A549 (cell line): ENCODE data around the gene AUTS2. TPM values are rescaled to one million over a fixed set of nuclear protein-coding genes. Genes with fewer than 3 reads are reported as not detected.

Experiments used
- ATAC-seq, 2 experiments: fragments of 200-7000 bp in 1 of 2; fragments of >200 bp in 1 of 2; cut with Nextera tagmentation in 1 of 2; cut with Tn5 transposase in 1 of 2; 3 replicates each; pipeline versions ENCODE4 v1.8.0 to v1.9.1; 2018 to 2020; ENCODE audit warnings: mild to moderate bottlenecking in 1 of 2, moderate library complexity in 1 of 2
- CTCF ChIA-PET: fragments of 300-600 bp; sonication (Branson Sonifier 250); formaldehyde crosslinking; extraction: SDS; loops from one replicate; lab custom pipeline; 2021; ENCODE audit warnings: antibody characterized with exemption, inconsistent platforms; lab: Yijun Ruan, JAX
- POLR2A ChIA-PET: fragments of 350-600 bp; formaldehyde crosslinking; extraction: SDS; loops from one replicate; lab custom pipeline; 2021; ENCODE audit warnings: antibody characterized with exemption, inconsistent platforms; lab: Yijun Ruan, JAX
- DNase-seq, 2 experiments: peaks; one replicate each; pipeline versions ENCODE4 v3.0.0 to v3.0.0-alpha.2; 2011 to 2016; ENCODE audit warnings: low read depth in 1 of 2, low spot score in 1 of 2
- FAIRE-seq: peaks from 2 replicates; lab custom pipeline; 2011; peaks lifted over from hg19 to GRCh38; lab: Jason Lieb, UNC
- H3K27ac ChIP-seq, 2 experiments: fragments of >200 bp; sonication (Bioruptor Twin); formaldehyde crosslinking; 3 replicates each; pipeline ENCODE4 v1.5.1; 2016 to 2017
- H3K4me1 ChIP-seq: fragments of >200 bp; sonication (Bioruptor Twin); formaldehyde crosslinking; 3 replicates; pipeline ENCODE4 v1.6.1; 2016
- H3K4me2 ChIP-seq: fragments of >200 bp; sonication (Bioruptor Twin); formaldehyde crosslinking; 3 replicates; pipeline ENCODE4 v1.6.1; 2016
- H3K4me3 ChIP-seq: fragments of >200 bp; sonication (Bioruptor Twin); formaldehyde crosslinking; 3 replicates; pipeline ENCODE4 v1.5.1; 2016
- H3K9me3 ChIP-seq: fragments of >200 bp; sonication (Bioruptor Twin); formaldehyde crosslinking; 3 replicates; pipeline ENCODE4 v1.6.1; 2016
- BHLHE40 ChIP-seq: IDR thresholded peaks from 2 replicates; pipeline ENCODE4 v1.6.1; 2012; ENCODE audit warnings: low read depth, low read length, inconsistent platforms
- CBX2 ChIP-seq: fragments of 200-600 bp; sonication (generic); IDR thresholded peaks from 2 replicates; pipeline ENCODE4 v1.6.1; 2016; ENCODE audit warnings: low read depth, mild to moderate bottlenecking, borderline replicate concordance
- CHD4 ChIP-seq: fragments of 200-600 bp; sonication (generic); IDR thresholded peaks from 2 replicates; pipeline ENCODE4 v1.6.1; 2016; ENCODE audit warnings: antibody characterized with exemption, mild to moderate bottlenecking, borderline replicate concordance
- E2F6 ChIP-seq: IDR thresholded peaks from 2 replicates; pipeline ENCODE4 v1.6.1; 2012; ENCODE audit warnings: low read depth, borderline replicate concordance
- EHMT2 ChIP-seq: fragments of 200-600 bp; sonication (generic); IDR thresholded peaks from 2 replicates; pipeline ENCODE4 v1.6.1; 2016; ENCODE audit warnings: antibody characterized with exemption, low read depth, mild to moderate bottlenecking, moderate library complexity
- FOSB ChIP-seq: fragments of 250-450 bp; sonication (Bioruptor Pico); IDR thresholded peaks from 2 replicates; pipeline ENCODE4 v1.5.0; 2020; ENCODE audit warnings: mild to moderate bottlenecking, moderate library complexity
- FOSL2 ChIP-seq, 2 experiments: fragments of 450-650 bp in 1 of 2; fragments of >200 bp in 1 of 2; sonication (Bioruptor Twin) in 1 of 2; formaldehyde crosslinking; IDR thresholded peaks; 2 replicates each; pipeline versions ENCODE4 v1.5.0 to v1.6.1; 2016 to 2020; ENCODE audit warnings: mild to moderate bottlenecking in 1 of 2, moderate library complexity in 1 of 2
- HES2 ChIP-seq: fragments of >200 bp; sonication (Bioruptor Twin); formaldehyde crosslinking; IDR thresholded peaks from 2 replicates; pipeline ENCODE4 v1.6.1; 2016
- HEYL ChIP-seq: fragments of 250-450 bp; sonication (Bioruptor Pico); IDR thresholded peaks from 2 replicates; pipeline ENCODE4 v1.8.0; 2021; ENCODE audit warnings: mild to moderate bottlenecking, moderate library complexity
- HMGXB4 ChIP-seq: fragments of 250-450 bp; sonication (Bioruptor Pico); IDR thresholded peaks from 2 replicates; pipeline ENCODE4 v1.5.0; 2021; ENCODE audit warnings: mild to moderate bottlenecking, moderate library complexity, borderline replicate concordance
- HOXA7 ChIP-seq: fragments of 250-450 bp; sonication (Bioruptor Pico); IDR thresholded peaks from 2 replicates; pipeline ENCODE4 v1.5.0; 2020; ENCODE audit warnings: mild to moderate bottlenecking, moderate library complexity
- HOXB5 ChIP-seq: fragments of 250-450 bp; sonication (Bioruptor Pico); IDR thresholded peaks from 2 replicates; pipeline ENCODE4 v1.5.0; 2020; ENCODE audit warnings: mild to moderate bottlenecking, moderate library complexity
- JUNB ChIP-seq: fragments of >200 bp; sonication (Bioruptor Twin); formaldehyde crosslinking; IDR thresholded peaks from 2 replicates; pipeline ENCODE4 v1.6.1; 2016
- KDM5A ChIP-seq: fragments of 200-600 bp; sonication (generic); IDR thresholded peaks from 2 replicates; pipeline ENCODE4 v1.6.1; 2016; ENCODE audit warnings: antibody characterized with exemption, mild to moderate bottlenecking
- NFE2L2 ChIP-seq: fragments of 150-350 bp; conservative IDR thresholded peaks from 2 replicates; pipeline ENCODE4 v1.6.1; 2014; ENCODE audit warnings: low read length
- NR3C1 ChIP-seq: fragments of >200 bp; sonication (Bioruptor Twin); formaldehyde crosslinking; IDR thresholded peaks from 3 replicates; pipeline ENCODE4 v1.6.1; 2017
- PBX3 ChIP-seq: IDR thresholded peaks from 2 replicates; pipeline ENCODE4 v1.6.1; 2012
- PHF8 ChIP-seq: fragments of 200-600 bp; sonication (generic); IDR thresholded peaks from 2 replicates; pipeline ENCODE4 v1.6.1; 2016; ENCODE audit warnings: low read depth, mild to moderate bottlenecking, antibody characterized with exemption, moderate library complexity, borderline replicate concordance
- POLR2AphosphoS2 ChIP-seq: conservative IDR thresholded peaks from 2 replicates; pipeline ENCODE4 v1.6.1; 2012; ENCODE audit warnings: low read length, improper control_type of control experiment, inconsistent platforms
- RARB ChIP-seq: fragments of 250-450 bp; sonication (Bioruptor Pico); IDR thresholded peaks from 2 replicates; pipeline ENCODE4 v1.8.0; 2021; ENCODE audit warnings: mild to moderate bottlenecking, moderate library complexity
- RCOR1 ChIP-seq: fragments of 150-350 bp; IDR thresholded peaks from 2 replicates; pipeline ENCODE4 v1.6.1; 2014; ENCODE audit warnings: antibody characterized with exemption, low read length, low read depth
- RFX5 ChIP-seq: fragments of 450-650 bp; IDR thresholded peaks from 2 replicates; pipeline ENCODE4 v1.7.1; 2014; ENCODE audit warnings: antibody characterized with exemption, mild to moderate bottlenecking, moderate library complexity
- TP53 ChIP-seq: fragments of 250-450 bp; sonication (Bioruptor Pico); IDR thresholded peaks from 2 replicates; pipeline ENCODE4 v1.5.0; 2021; ENCODE audit warnings: mild to moderate bottlenecking, moderate library complexity
- ZFP36 ChIP-seq: fragments of 450-650 bp; IDR thresholded peaks from 2 replicates; pipeline ENCODE4 v1.6.1; 2014; ENCODE audit warnings: borderline replicate concordance; ENCODE audit not compliant: partially characterized antibody
- ZSCAN20 ChIP-seq: fragments of 250-450 bp; sonication (Bioruptor Pico); IDR thresholded peaks from 2 replicates; pipeline ENCODE4 v1.8.0; 2022; ENCODE audit warnings: mild to moderate bottlenecking, moderate library complexity
- WGBS: methylation state at CpG from one replicate; pipeline ENCODE4 v1.1.6; 2017; ENCODE audit errors: missing lambda C conversion rate; 5-methylcytosine and 5-hydroxymethylcytosine counted together
- polyA plus RNA-seq, 4 experiments: library from polyadenylated mRNA; depleted of rRNA in 3 of 4; stranded (reverse); fragments of >200 nt; fragmentation: RNase III in 1 of 4; extraction: RNeasy Plus Mini Kit Qiagen cat#74134 plus additional on column Dnase treatment in 1 of 4; gene quantifications; 2 replicates in 3 of 4; 3 replicates in 1 of 4; pipeline ENCODE4 v1.2.3, GENCODE V29; 2011 to 2017

The AUTS2 gene
- polyA plus RNA-seq, 2 of the 4 experiments (the other 2 are of a cell fraction): 1.6 to 3.6 TPM

GRCh38 chr7:69719717-69720116, 121.4 kb downstream of the AUTS2 start:
- FAIRE-seq (no peak), DNase-seq (no peak), ATAC-seq (no peak)
- no peak for TF ChIP-seq JUNB
- no peak for TF ChIP-seq HES2
- TF ChIP-seq NR3C1: no peak
- no peak for TF ChIP-seq BHLHE40
- TF ChIP-seq HOXA7: no peak
- no peak for TF ChIP-seq PBX3
- no peak for TF ChIP-seq RFX5
- TF ChIP-seq HMGXB4 (CRISPR knock-in tag): no peak
- no peak for TF ChIP-seq TP53 (CRISPR knock-in tag)
- TF ChIP-seq RARB (CRISPR knock-in tag): no peak
- CTCF ChIA-PET: no interaction called here
- POLR2A ChIA-PET: no interaction called here
- Histone ChIP-seq H3K4me1 (peaks cover 10% of the 10 kb centered on the region; the same call in 1 of the 3 replicates), H3K4me2 (no peak overlapping the region), H3K27ac (no peak overlapping the region), H3K4me3 (no peak overlapping the region), H3K9me3 (no peaks in the 10 kb centered on the region)

GRCh38 chr7:69722843-69723242, 124.6 kb downstream of the AUTS2 start:
- Histone ChIP-seq H3K9me3 (no peaks in the 10 kb centered on the region), H3K27ac (no peak overlapping the region), H3K4me2 (no peak overlapping the region), H3K4me3 (no peak overlapping the region), H3K4me1 (peaks cover 11% of the 10 kb centered on the region; the same call in 2 of the 3 replicates)
- no peak; a peak in 1 of 6 replicates for ATAC-seq
- ChIA-PET CTCF (interaction anchor here (1.4 kb wide), 1 partner anchor 33 kb away, joined by 4 read pairs; no protein-coding TSS in a partner anchor), POLR2A (no interaction called here)
- FAIRE-seq: no peak
- WGBS: 40% methylated on average over 4 of the region's 4 CpGs
- TF ChIP-seq POLR2AphosphoS2: no peak
- TF ChIP-seq EHMT2: no peak
- no peak for TF ChIP-seq ZSCAN20
- no peak for TF ChIP-seq HEYL (CRISPR knock-in tag)
- TF ChIP-seq RCOR1: no peak
- TF ChIP-seq FOSL2 (IDR thresholded peaks at IDR 0.05): no peak
- no peak for TF ChIP-seq FOSL2 (CRISPR knock-in tag; IDR thresholded peaks at IDR 0.05)
- no peak for TF ChIP-seq KDM5A
- TF ChIP-seq PHF8: no peak
- TF ChIP-seq PBX3: no peak
- TF ChIP-seq FOSB (CRISPR knock-in tag): no peak
- TF ChIP-seq CBX2: no peak
- TF ChIP-seq E2F6: no peak
- TF ChIP-seq BHLHE40: no peak
- no peak for TF ChIP-seq HOXB5 (CRISPR knock-in tag)
- no peak for TF ChIP-seq NFE2L2
- no peak for TF ChIP-seq RARB (CRISPR knock-in tag)
- no peak for TF ChIP-seq ZFP36
- no peak for TF ChIP-seq HES2
- no peak for TF ChIP-seq CHD4
- no peak for DNase-seq
